HG03460 (cell line): ENCODE results near the gene MTHFD1.

Experiments
- ATAC-seq: cut with Tn5 transposase; IDR thresholded peaks from one replicate; pipeline ENCODE4 v1.9.1; 2021; ENCODE audit not compliant: unreplicated experiment

The MTHFD1 gene

GRCh38 chr14:64405295-64405694 is 17.1 kb downstream of the MTHFD1 start:
- ATAC-seq, result no peak

DNA sequence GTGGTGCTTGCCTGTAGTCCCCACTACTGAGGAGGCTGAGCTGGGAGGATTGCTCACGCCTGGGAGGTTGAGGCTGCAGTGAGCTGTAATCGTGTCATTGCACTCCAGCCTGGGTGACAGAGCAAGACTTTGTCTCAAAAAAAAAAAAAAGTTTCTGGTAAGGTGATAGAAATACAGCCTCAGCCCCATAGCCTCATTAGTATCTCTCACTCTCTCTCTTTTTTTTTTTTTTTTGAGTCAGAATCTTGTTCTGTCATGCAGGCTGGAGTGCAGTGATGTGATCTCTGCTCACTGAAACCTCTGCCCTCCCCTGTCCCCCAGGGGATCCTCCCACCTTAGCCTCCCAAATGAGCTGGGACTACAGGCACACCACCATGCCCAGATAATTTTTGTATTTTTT is 19.2 kb downstream of the MTHFD1 start:
- no peak for ATAC-seq

- ATAC-seq, result peak; percentile 56
Observed at GRCh38 chr14:64409126-64409920, 21.2 kb downstream of the MTHFD1 start.

DNA sequence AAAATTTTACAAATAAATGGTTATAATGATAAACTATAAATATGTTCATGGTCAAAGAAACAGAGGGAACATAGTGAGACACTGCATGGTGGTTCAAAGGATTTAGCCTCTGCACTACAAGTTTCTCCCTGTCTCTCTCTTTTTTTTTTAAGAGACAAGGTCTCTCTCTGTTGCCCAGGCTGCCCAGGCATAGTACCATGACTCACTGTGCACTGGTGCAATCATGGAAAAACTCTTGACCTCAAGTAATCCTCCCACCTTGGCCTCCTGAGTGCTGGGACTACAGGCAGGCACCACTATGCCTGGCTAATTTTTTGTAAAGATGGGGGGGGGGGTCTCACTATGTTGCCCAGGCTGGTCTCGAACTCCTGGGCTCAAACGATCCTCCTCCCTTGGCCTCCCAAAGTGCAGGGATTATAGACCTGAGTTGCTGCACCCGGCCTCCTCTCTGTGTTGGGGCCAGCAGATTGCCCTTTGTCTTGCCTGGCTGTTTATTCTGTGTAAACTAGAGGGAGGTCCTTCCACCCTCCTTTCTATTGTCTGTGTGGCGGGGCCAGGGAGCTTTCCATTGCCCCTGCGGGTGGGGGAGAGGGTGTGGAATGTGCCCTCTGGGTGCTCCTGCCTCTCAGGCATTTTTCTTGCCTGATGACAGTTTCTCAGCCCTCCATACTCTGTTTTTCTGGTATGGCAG is 22.1 kb downstream of the MTHFD1 start:
- no peak for ATAC-seq

- ATAC-seq, result no peak
Observed at GRCh38 chr14:64411001-64411400, 22.8 kb downstream of the MTHFD1 start.

- ATAC-seq, result no peak
Observed at GRCh38 chr14:64412237-64412636, 24.1 kb downstream of the MTHFD1 start.

DNA sequence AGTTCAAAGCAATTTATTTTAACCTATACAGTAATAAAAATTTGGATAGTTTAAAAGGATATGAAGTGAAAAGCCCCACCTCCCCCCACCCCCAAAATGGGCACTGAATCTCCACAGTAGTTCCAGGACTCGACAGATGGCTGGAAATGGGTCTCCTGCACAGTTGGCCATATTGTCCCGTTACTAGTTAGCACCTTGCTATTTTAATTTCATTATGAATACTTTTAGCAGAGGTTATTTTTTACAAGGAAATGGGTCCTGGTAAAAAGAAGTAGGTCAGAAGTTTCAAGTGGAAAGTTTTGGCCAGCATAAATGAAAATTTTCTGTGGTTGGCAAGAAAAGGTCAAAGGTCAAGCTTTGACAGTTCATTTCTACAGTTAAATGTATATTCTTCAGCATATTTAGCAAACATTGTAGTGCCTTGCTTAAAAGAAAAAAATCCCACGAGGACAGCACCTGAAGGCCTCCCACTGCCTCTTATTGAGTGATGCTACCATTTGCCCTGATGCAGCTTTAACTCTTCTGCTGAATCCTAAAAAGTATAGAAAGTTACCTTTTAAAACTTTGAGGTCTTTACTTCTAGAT is 28.3 kb downstream of the MTHFD1 start:
- no peak for ATAC-seq

DNA sequence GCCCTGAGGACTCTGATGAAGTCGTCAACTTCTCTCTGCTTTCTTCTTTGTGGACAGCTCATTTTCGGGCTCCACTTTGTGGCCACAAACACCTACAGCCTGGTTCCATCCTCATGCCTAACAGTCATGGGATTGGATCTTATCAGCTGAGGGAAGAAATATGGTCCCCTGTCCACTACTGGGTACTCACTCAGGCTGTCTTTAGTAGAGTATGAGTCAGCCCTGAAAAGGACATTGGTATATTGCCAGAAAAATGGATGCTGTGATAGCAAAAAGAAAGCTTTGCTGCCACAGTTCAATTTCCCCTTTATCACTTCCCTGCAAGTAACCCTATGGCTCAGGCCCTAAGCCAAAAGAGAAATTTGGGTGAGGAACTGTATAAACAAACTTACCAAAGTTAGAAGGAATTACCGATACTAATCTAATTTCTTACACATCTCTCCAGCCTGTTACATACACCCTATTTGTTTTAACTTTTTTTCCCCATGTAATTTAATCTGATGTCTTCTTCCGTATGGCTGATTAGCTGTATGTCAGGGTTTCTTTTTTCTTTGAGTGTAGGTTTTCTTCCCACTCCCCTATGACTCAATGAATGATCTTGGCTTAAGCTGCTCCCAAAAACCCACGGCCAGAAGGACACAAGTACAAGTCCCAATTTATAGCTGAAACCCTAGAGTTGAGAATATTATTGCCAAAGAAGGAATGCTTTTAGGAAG is 29.1 kb downstream of the MTHFD1 start:
- no peak for ATAC-seq

GRCh38 chr14:64417771-64418125 is 29.6 kb downstream of the MTHFD1 start:
- ATAC-seq, result no peak

- ATAC-seq, result no peak
Observed at GRCh38 chr14:64419003-64419402, 30.9 kb downstream of the MTHFD1 start.

GRCh38 chr14:64421166-64421565 is 33.0 kb downstream of the MTHFD1 start:
- ATAC-seq, result no peak

GRCh38 chr14:64422005-64422404 is 33.9 kb downstream of the MTHFD1 start:
- no peak for ATAC-seq

GRCh38 chr14:64422756-64423155 is 34.6 kb downstream of the MTHFD1 start:
- ATAC-seq, result no peak

GRCh38 chr14:64423987-64424386 is 35.8 kb downstream of the MTHFD1 start:
- ATAC-seq, result no peak

DNA sequence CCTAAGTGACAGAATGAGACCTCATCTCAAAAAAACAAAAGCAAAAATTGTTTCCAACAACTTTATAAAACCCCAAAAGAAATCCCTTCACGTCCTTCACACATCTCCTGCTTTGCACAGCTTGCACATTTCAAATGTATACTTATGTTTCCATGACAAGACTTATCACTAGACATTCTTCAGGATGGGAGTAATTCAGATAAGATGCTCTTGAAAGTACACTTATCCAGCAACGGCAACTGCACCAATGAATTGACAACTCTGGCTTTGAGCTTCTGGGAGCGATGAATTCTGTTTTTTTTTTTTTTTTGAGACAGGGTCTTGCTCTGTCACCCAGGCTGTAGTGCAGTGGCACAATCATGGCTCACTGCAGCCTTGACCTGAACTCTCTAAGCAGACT is 46.4 kb downstream of the MTHFD1 start:
- ATAC-seq, result no peak

DNA sequence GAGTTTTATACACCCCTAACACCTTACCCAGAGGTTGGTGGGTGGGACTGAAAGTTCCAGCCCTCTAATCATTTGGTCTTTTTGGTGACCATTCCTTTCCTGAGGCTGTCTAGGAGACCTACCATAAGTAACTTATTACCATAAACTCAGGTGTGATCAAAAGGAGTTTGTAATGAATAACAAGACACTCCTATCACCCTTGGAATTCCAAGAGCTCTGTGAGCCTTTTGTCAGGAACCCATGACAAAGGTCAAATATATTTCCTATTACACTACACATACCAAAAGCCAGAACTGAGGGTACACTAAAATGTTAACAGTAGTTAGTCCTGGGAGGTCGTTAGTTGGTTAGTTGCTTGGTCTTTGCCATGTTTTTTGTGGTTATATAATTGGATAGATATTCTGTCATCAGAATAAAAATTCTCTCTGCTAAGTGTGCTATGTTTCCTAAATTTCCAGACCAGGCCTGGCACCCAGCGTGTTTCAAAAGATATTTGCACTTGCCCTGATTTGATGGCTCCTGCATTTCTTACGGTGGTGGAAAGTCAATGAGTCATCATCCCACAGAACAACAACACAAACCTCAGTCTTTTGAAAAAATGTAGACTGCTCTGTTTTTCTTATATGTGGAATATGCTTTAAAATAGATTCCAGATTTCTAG is 50.2 kb downstream of the MTHFD1 start:
- no peak for ATAC-seq

DNA sequence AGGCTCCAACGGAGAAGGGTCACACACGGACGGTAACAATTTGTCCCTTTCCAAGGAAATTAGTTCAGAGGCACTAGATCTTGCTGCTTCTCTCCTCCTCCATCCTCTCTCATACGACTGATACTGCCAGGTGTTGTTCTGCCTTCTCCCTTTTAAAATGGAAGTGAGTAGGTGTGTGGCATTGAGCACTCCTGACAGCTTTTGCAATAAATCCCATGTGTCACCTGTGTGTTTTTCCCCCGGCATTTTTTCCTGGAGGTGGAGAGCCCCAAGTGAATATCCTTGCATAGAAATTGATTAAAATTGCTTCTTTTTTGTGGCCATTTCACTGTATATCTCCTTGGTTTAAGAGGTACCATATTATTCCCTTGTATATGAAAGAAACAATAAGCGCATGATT is 51.0 kb downstream of the MTHFD1 start:
- no peak for ATAC-seq

- ATAC-seq, result no peak
Observed at GRCh38 chr14:64440494-64440893, 52.3 kb downstream of the MTHFD1 start.

- no peak for ATAC-seq
Observed at GRCh38 chr14:64442300-64442988, 54.3 kb downstream of the MTHFD1 start.

GRCh38 chr14:64444140-64444539 is 56.0 kb downstream of the MTHFD1 start:
- no peak for ATAC-seq
